RCC 7860 (cell line): Measurements from ENCODE around the gene FAM236D.
"Not testable (repeated sequence)": the region's sequence is repeated elsewhere in the genome, so short reads cannot be mapped to it uniquely, and the experiment has no call there.

ENCODE experiments used
- DNase-seq: peaks from one replicate; pipeline ENCODE4 v3.0.0-alpha.2; 2015; ENCODE audit warnings: low spot score
- FAIRE-seq: peaks from 2 replicates; lab custom pipeline; 2012; peaks lifted over from hg19 to GRCh38; lab: Jason Lieb, UNC

Gene FAM236D

GRCh38 chrX:72808110-72808509 lies at the start of gene FAM236D:
TSS of gene FAM236D (minus strand) at chrX:72808210. CDS start at chrX:72808110, 100 bp downstream.
- DNase-seq, FAIRE-seq: not testable (repeated sequence)

DNA sequence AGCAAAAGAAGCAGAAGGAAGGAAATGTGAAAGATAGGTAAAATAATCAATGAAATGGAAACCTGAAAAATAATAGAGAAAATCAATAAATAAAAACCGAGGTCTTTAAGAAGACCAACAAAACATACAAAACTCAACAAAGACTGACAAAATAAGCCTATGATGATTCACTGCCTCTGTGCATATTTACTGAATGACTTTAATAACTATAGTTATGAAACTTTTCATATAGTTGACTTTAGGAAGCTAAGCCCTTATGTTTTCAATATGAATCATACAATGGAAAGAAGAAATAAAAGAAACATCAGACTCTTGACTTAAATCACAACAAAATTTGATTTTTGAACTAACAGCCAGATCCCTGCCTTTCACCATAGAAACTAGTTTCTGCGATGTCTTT lies 29.5 kb upstream of the FAM236D start:
- DNase-seq, FAIRE-seq: not testable (repeated sequence)

DNA sequence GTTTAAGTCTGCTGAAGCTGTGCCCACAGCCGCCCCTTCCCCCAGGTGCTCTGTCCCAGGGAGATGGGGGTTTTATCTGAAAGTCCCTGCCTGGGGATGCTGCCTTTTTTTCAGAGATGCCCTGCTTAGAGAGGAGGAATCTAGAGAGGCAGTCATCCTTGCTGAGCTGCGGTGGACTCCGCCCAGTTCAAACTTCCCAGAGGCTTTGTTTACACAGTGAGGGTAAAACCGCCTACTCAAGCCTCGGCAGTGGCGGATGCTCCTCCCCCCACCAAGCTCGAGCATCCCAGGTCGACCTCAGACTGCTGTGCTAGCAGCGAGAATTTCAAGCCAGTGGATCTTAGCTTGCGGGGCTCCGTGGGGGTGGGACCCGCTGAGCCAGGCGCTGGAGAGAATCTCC lies 22.7 kb upstream of the FAM236D start:
- DNase-seq, FAIRE-seq: not testable (repeated sequence)

DNA sequence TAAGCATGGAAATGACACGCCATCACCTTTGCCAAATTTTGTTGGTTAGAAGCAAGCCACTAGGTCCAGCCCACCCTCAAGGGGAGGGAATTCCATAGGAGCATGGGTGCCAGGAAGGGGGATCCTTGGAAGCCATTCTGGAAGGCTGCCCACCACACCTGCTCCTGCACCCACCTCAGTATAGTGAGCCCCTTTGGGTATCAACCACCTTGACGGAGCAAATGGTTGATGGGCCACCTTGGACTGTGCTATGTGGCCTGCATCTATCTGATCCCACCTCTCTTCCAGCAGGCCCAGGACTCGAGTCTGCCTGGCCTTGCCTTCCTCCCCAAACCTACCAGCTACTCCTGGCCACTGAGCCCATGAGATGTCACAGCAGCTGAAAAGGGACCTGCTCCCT lies 17.6 kb downstream of the FAM236D start:
- FAIRE-seq = not testable (repeated sequence)

GRCh38 chrX:72788142-72788541 lies 19.9 kb downstream of the FAM236D start:
- not testable (repeated sequence) for DNase-seq, FAIRE-seq

More for the DNA sequence above, 17.6 kb downstream of the FAM236D start:
- DNase-seq = not testable (repeated sequence)

DNA sequence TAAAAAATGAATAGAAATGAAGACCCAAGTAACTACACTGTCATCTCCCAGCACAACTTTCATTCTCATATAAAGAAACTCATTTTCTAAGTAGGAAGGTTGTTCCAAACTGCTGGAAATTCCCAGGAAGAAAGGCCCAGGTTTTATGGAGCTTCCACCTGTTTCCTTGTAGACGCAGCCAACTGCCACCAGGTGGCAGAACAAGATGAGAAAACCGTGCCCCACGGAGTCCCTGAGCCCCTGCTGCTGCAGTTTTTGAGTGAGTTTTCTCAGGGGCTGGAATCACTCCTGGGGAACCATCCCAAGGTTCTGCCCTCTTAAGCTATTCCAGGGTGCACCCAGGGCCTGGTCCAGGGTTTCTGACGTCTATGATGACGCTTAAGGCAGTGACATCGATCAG lies 24.0 kb downstream of the FAM236D start:
- FAIRE-seq = not testable (repeated sequence)

GRCh38 chrX:72783365-72783936 lies 24.6 kb downstream of the FAM236D start:
- DNase-seq, FAIRE-seq: not testable (repeated sequence)

More for the DNA sequence above, 24.0 kb downstream of the FAM236D start:
- not testable (repeated sequence) for DNase-seq

- not testable (repeated sequence) for FAIRE-seq, DNase-seq
Observed at GRCh38 chrX:72782560-72782959, 25.4 kb downstream of the FAM236D start, which contains the start of gene FAM236B. TSS of gene FAM236B (minus strand) at chrX:72782660. CDS start at chrX:72782560, 100 bp downstream.

- not testable (repeated sequence) for FAIRE-seq, DNase-seq
Observed at GRCh38 chrX:72778146-72778545, 29.9 kb downstream of the FAM236D start.

DNA sequence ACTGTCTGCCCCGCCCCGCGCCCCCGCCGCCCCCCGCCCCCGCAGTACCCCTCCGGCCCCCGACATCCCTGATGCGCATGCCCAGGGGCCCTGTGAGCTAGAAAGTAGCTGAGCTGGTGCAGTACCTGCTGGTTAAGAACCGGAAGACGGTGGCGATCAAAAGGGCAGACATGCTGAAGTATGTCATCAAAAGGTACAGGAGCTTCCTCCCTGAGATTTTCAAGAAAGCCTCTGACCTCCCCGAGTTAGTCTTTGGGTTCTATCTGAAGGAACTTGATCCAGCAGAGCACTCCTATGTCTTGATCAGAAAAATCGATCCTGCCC lies 30.6 kb downstream of the FAM236D start:
- not testable (repeated sequence) for FAIRE-seq, DNase-seq

DNA sequence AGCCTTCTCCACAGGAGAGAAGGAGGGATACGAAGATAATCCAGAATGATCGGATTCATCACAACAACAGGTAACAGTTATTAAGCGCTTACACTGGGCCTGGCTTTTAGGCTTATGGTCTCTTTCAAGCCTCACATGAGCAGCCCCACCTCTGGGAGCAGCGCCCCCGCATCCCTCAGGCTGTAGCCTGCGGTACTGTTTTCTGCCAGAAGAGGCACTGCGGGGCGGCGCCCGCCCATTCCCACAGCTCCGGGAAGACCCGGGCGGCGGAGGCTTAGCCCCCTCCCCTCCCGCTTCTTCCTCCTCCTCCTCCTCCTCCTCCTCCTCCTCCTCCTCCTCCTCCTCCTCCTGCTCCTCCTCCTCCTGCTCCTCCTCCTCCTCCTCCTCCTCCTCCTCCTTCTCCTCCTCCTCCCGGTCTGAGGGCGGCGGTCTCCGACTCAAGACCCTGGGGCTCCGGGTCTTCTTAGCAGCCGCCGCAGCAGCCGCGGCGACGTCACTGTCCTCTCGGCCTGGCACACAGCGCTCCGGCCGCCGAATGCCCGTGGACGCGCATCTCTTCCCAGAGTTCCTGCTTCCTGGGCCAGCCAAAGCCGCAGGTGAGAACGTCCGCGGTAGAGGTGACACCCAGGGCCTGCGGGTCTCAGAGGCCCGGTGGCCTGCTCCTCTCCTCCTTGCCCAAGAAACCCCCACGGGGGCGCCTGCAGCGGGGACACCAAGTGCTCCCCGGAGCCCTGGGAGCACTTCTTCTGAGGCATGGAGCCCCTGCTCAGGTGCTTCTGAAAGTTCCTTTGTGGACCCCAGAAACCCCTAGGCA lies 31.1 kb downstream of the FAM236D start, which contains the start of gene DMRTC1B:
DMRTC1B (plus strand) TSS at position 238 of the 814 bp plus-strand sequence. CDS start 68,246 bp downstream, outside the sequence.
- DNase-seq, FAIRE-seq: not testable (repeated sequence)

- DNase-seq, FAIRE-seq: not testable (repeated sequence)
Observed at GRCh38 chrX:72760454-72760853, 47.6 kb downstream of the FAM236D start.
